Endothelial cell (in vitro differentiated cells): ENCODE data around the gene RTP3. TPM values are rescaled to one million over a fixed set of nuclear protein-coding genes. Genes with fewer than 3 reads are reported as not detected.

ENCODE experiments used
- DNase-seq: peaks from one replicate; pipeline ENCODE4 v3.0.0; 2021; ENCODE audit warnings: low spot score
- H3K27ac Mint-ChIP-seq: one replicate; pipeline ENCODE4 v1.8.0; 2021; ENCODE audit warnings: mixed read lengths, inconsistent platforms; ENCODE audit not compliant: unreplicated experiment
- H3K27me3 Mint-ChIP-seq: one replicate; pipeline ENCODE4 v1.8.0; 2021; ENCODE audit warnings: mild to moderate bottlenecking, moderate library complexity, mixed read lengths, inconsistent platforms; ENCODE audit not compliant: unreplicated experiment
- H3K36me3 Mint-ChIP-seq: one replicate; pipeline ENCODE4 v1.8.0; 2021; ENCODE audit warnings: mild to moderate bottlenecking, low read depth, mixed read lengths, inconsistent platforms; ENCODE audit not compliant: unreplicated experiment
- H3K4me1 Mint-ChIP-seq: one replicate; pipeline ENCODE4 v1.8.0; 2021; ENCODE audit warnings: mild to moderate bottlenecking, mixed read lengths, inconsistent platforms; ENCODE audit not compliant: unreplicated experiment
- H3K4me3 Mint-ChIP-seq: one replicate; pipeline ENCODE4 v1.8.0; 2021; ENCODE audit warnings: mild to moderate bottlenecking, mixed read lengths, inconsistent platforms; ENCODE audit not compliant: unreplicated experiment
- H3K9me3 Mint-ChIP-seq: one replicate; pipeline ENCODE4 v1.8.0; 2021; ENCODE audit warnings: mixed read lengths, inconsistent platforms; ENCODE audit not compliant: unreplicated experiment
- CTCF ChIP-seq: fragments of 200-600 bp; sonication (generic); IDR thresholded peaks from one replicate; pipeline ENCODE4 v1.5.0; 2021; ENCODE audit warnings: antibody characterized with exemption; ENCODE audit not compliant: unreplicated experiment
- total RNA-seq: library from RNA; stranded (reverse); fragmentation: NEBNext Ultra II Directional; extraction: Animal tissue kit (Norgen Biotek cat#: 25700); gene quantifications from one replicate; pipeline ENCODE4 v1.2.1, GENCODE V29; 2021; ENCODE audit not compliant: unreplicated experiment

The RTP3 gene
- total RNA-seq, 1 donor from 2014 or later, result not detected

GRCh38 chr3:46504789-46505188 is 7.0 kb downstream of the RTP3 start:
- no peak overlapping the region for H3K27ac Mint-ChIP-seq
- H3K27me3 Mint-ChIP-seq, result peaks cover 2% of the 10 kb centered on the region
- no peak overlapping the region for H3K4me3 Mint-ChIP-seq
- no peaks in the 10 kb centered on the region for H3K9me3 Mint-ChIP-seq
- peaks cover 3% of the 10 kb centered on the region for H3K4me1 Mint-ChIP-seq
- no peak for TF ChIP-seq CTCF
- no peak for DNase-seq
- no peaks in the 10 kb centered on the region for H3K36me3 Mint-ChIP-seq

- no peak for TF ChIP-seq CTCF
- Mint-ChIP-seq H3K36me3 (no peaks in the 10 kb centered on the region), H3K4me1 (no peaks in the 10 kb centered on the region), H3K27ac (no peak overlapping the region), H3K9me3 (no peaks in the 10 kb centered on the region), H3K4me3 (no peak overlapping the region), H3K27me3 (peaks cover 2% of the 10 kb centered on the region)
- no peak for DNase-seq
These were observed 8.2 kb downstream of the RTP3 start for GRCh38 chr3:46505953-46506352.

GRCh38 chr3:46506526-46506925 is 8.8 kb downstream of the RTP3 start:
- Mint-ChIP-seq H3K27me3 (peaks cover 2% of the 10 kb centered on the region), H3K36me3 (no peaks in the 10 kb centered on the region), H3K27ac (no peak overlapping the region), H3K4me3 (no peak overlapping the region), H3K9me3 (no peaks in the 10 kb centered on the region), H3K4me1 (no peaks in the 10 kb centered on the region)
- no peak for TF ChIP-seq CTCF
- no peak for DNase-seq

GRCh38 chr3:46508850-46509591 is 11.2 kb downstream of the RTP3 start:
- no peak for TF ChIP-seq CTCF
- no peaks in the 10 kb centered on the region for H3K36me3 Mint-ChIP-seq
- no peak overlapping the region for H3K27ac Mint-ChIP-seq
- H3K4me3 Mint-ChIP-seq, result no peak overlapping the region
- no peaks in the 10 kb centered on the region for H3K4me1 Mint-ChIP-seq
- H3K9me3 Mint-ChIP-seq, result no peaks in the 10 kb centered on the region
- H3K27me3 Mint-ChIP-seq, result no peaks in the 10 kb centered on the region
- no peak for DNase-seq

GRCh38 chr3:46509661-46510187 is 11.9 kb downstream of the RTP3 start:
- no peak for DNase-seq
- H3K4me1 Mint-ChIP-seq, result no peaks in the 10 kb centered on the region
- H3K27ac Mint-ChIP-seq, result no peak overlapping the region
- no peak for TF ChIP-seq CTCF
- H3K27me3 Mint-ChIP-seq, result no peaks in the 10 kb centered on the region
- H3K36me3 Mint-ChIP-seq, result no peaks in the 10 kb centered on the region
- no peak overlapping the region for H3K4me3 Mint-ChIP-seq
- no peaks in the 10 kb centered on the region for H3K9me3 Mint-ChIP-seq
